A549 (cell line): ENCODE data around the gene RER1.
A peak's percentile ranks its signal among the peaks of the same experiment; 100 is the strongest.

Experiments
- PHF8 ChIP-seq: fragments of 200-600 bp; sonication (generic); IDR thresholded peaks from 2 replicates; pipeline ENCODE4 v1.6.1; 2016; ENCODE audit warnings: low read depth, mild to moderate bottlenecking, antibody characterized with exemption, moderate library complexity, borderline replicate concordance
- POLR2A ChIP-seq: IDR thresholded peaks from 2 replicates; pipeline ENCODE4 v1.6.1; 2012; ENCODE audit warnings: mild to moderate bottlenecking, low read length
- RAD21 ChIP-seq, 2 experiments: fragments of >200 bp in 1 of 2; sonication (Bioruptor Twin) in 1 of 2; formaldehyde crosslinking in 1 of 2; IDR thresholded peaks in 1 of 2; conservative IDR thresholded peaks in 1 of 2; 2 replicates in 1 of 2; 3 replicates in 1 of 2; pipeline ENCODE4 v1.6.1; 2012 to 2018; ENCODE audit warnings: inconsistent platforms in 1 of 2

- peak; percentile 91 to 94 for TF ChIP-seq RAD21 (conservative IDR thresholded peaks at IDR 0.05 in 1 of 2, IDR thresholded peaks at IDR 0.05 in 1 of 2)
- TF ChIP-seq POLR2A: no peak
- no peak for TF ChIP-seq PHF8
These were observed 22.8 kb downstream of the RER1 start for GRCh38 chr1:2414297-2414958.
